Transverse colon (tissue), 3 donors: ENCODE data around the gene CDC42EP5.

Source experiments
- EP300 ChIP-seq: sonication (generic); formaldehyde crosslinking; IDR thresholded peaks from one replicate; pipeline ENCODE4 v1.6.1; 2017; ENCODE audit warnings: antibody characterized with exemption, low read depth
- POLR2A ChIP-seq: fragments of 450-650 bp; IDR thresholded peaks from one replicate; pipeline ENCODE4 v1.6.1; 2016; ENCODE audit warnings: antibody characterized with exemption, mild to moderate bottlenecking, moderate library complexity
- TF ChIP-seq, protein P1 (sequence below), 5 experiments: fragments of 200-600 bp in 3 of 5; fragments of 450-650 bp in 2 of 5; sonication (generic) in 3 of 5; IDR thresholded peaks; 1 replicate in 2 of 5; 2 replicates in 3 of 5; pipeline ENCODE4 v1.5.1; 2016 to 2017; ENCODE audit warnings: antibody characterized with exemption in 5 of 5, inconsistent platforms in 3 of 5, mild to moderate bottlenecking in 2 of 5, moderate library complexity in 1 of 5

DNA sequence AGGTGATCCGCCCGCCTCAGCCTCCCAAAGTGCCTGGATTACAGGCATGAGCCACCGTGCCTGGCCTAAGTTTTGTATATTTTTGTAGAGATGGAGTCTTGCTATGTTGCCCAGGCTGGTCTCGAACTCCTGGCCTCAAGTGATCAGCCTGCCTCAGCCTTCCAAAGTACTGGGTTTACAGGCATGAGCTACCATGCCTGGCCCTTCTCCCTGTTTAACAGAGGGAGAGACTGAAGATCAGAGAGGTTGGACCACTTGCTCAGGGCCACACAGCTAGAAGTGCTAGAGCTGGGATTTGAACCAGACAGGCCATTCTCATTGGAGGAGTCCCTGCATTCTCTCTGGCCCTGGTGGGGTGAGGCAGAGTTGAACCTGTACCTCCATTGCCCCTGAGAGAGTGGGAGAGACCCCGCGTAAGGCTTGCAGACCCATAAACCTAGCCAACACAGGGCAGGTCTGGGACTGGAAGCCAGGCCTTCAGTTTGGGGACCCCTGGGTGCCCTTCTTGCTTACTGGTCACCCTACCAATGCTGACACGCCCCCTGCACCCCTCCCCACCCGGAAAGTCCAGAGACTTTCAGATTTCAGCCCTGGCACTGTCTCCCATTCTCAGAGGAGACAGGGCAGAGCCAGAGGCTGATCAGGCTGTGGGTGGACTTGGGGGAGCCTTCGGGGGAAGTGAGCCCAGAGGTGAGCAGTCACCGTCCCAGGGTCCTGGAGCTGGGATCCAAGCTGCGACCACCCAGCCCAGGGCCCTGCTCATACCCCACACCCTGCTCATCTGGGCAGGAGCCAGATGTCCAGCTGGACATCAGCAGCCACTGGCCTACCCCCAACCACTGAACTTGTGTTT is 44.5 kb downstream of the CDC42EP5 start:
- TF ChIP-seq EP300 (no peak), POLR2A (no peak)
- TF ChIP-seq, protein P1, sequence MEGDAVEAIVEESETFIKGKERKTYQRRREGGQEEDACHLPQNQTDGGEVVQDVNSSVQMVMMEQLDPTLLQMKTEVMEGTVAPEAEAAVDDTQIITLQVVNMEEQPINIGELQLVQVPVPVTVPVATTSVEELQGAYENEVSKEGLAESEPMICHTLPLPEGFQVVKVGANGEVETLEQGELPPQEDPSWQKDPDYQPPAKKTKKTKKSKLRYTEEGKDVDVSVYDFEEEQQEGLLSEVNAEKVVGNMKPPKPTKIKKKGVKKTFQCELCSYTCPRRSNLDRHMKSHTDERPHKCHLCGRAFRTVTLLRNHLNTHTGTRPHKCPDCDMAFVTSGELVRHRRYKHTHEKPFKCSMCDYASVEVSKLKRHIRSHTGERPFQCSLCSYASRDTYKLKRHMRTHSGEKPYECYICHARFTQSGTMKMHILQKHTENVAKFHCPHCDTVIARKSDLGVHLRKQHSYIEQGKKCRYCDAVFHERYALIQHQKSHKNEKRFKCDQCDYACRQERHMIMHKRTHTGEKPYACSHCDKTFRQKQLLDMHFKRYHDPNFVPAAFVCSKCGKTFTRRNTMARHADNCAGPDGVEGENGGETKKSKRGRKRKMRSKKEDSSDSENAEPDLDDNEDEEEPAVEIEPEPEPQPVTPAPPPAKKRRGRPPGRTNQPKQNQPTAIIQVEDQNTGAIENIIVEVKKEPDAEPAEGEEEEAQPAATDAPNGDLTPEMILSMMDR (IDR thresholded peaks at IDR 0.05) = no peak
